MCF 10A (cell line): ENCODE data around the gene PXYLP1. TPM values are rescaled to one million over a fixed set of nuclear protein-coding genes. Genes with fewer than 3 reads are reported as not detected.

Source experiments
- BruUV-seq: library from RNA; stranded (reverse); fragments of 400-500 nt; replicated peaks from 2 replicates; lab custom pipeline; 2021; lab: Mats Ljungman, UMichigan
- CTCF ChIA-PET: fragments of 300-600 bp; sonication (Branson Sonifier 250); formaldehyde crosslinking; extraction: SDS; loops from one replicate; lab custom pipeline; 2021; ENCODE audit warnings: antibody characterized with exemption, inconsistent platforms; lab: Yijun Ruan, JAX
- POLR2A ChIA-PET: fragments of 300-600, 350-650 bp; sonication (Branson Sonifier 250); formaldehyde crosslinking; extraction: SDS; loops from one replicate; lab custom pipeline; 2020; ENCODE audit warnings: antibody characterized with exemption, inconsistent platforms; lab: Yijun Ruan, JAX
- DNase-seq: peaks from one replicate; pipeline ENCODE4 v3.0.0-alpha.2; 2018; ENCODE audit not compliant: unreplicated experiment
- H3K27ac Mint-ChIP-seq: one replicate; pipeline ENCODE4 v1.8.0; 2022; ENCODE audit warnings: mild to moderate bottlenecking, low read depth, mixed read lengths; ENCODE audit not compliant: unreplicated experiment
- H3K27me3 Mint-ChIP-seq: one replicate; pipeline ENCODE4 v1.8.0; 2022; ENCODE audit warnings: mixed read lengths; ENCODE audit not compliant: insufficient read depth, unreplicated experiment
- H3K36me3 Mint-ChIP-seq: one replicate; pipeline ENCODE4 v1.8.0; 2022; ENCODE audit warnings: mild to moderate bottlenecking, moderate library complexity, mixed read lengths; ENCODE audit not compliant: insufficient read depth, unreplicated experiment
- H3K4me1 Mint-ChIP-seq: one replicate; pipeline ENCODE4 v1.8.0; 2022; ENCODE audit warnings: mixed read lengths; ENCODE audit not compliant: insufficient read depth, unreplicated experiment
- H3K4me3 Mint-ChIP-seq: one replicate; pipeline ENCODE4 v1.8.0; 2022; ENCODE audit warnings: mild to moderate bottlenecking, moderate library complexity, mixed read lengths; ENCODE audit not compliant: unreplicated experiment
- H3K9me3 Mint-ChIP-seq: one replicate; pipeline ENCODE4 v1.8.0; 2022; ENCODE audit warnings: mixed read lengths; ENCODE audit not compliant: unreplicated experiment
- intact Hi-C: fragments of 100-400 bp; cut with micrococcal nuclease; formaldehyde crosslinking; loops from 2 replicates; pipeline ENCODE4 v1.14.1; 2022
- total RNA-seq: library from RNA; stranded (reverse); gene quantifications from 2 replicates; pipeline ENCODE4 v1.2.3, GENCODE V29; 2022
- TF ChIP-seq, protein P1 (sequence below): fragments of 200-600 bp; IDR thresholded peaks from one replicate; pipeline ENCODE4 v1.8.0; 2022; ENCODE audit warnings: antibody characterized with exemption, mild to moderate bottlenecking; ENCODE audit not compliant: unreplicated experiment

PXYLP1 gene
- total RNA-seq, 1 experiment from 2014 or later = 2.1 TPM

- H3K27ac Mint-ChIP-seq = peak overlapping the region; percentile 71
- no peak overlapping the region for H3K4me3 Mint-ChIP-seq
- peaks cover 7% of the 10 kb centered on the region for H3K4me1 Mint-ChIP-seq
- H3K9me3 Mint-ChIP-seq = no peaks in the 10 kb centered on the region
- TF ChIP-seq, protein P1, sequence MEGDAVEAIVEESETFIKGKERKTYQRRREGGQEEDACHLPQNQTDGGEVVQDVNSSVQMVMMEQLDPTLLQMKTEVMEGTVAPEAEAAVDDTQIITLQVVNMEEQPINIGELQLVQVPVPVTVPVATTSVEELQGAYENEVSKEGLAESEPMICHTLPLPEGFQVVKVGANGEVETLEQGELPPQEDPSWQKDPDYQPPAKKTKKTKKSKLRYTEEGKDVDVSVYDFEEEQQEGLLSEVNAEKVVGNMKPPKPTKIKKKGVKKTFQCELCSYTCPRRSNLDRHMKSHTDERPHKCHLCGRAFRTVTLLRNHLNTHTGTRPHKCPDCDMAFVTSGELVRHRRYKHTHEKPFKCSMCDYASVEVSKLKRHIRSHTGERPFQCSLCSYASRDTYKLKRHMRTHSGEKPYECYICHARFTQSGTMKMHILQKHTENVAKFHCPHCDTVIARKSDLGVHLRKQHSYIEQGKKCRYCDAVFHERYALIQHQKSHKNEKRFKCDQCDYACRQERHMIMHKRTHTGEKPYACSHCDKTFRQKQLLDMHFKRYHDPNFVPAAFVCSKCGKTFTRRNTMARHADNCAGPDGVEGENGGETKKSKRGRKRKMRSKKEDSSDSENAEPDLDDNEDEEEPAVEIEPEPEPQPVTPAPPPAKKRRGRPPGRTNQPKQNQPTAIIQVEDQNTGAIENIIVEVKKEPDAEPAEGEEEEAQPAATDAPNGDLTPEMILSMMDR = peak; percentile 43
- ChIA-PET CTCF (interaction anchor here (0.5 to 16.8 kb wide), 31 partner anchors 14 to 1885 kb away, joined by 3 to 392 read pairs (median 4); partner anchors contain the start of gene PXYLP1), POLR2A (interaction anchor here (0.6 to 2.5 kb wide), 6 partner anchors 14 to 1789 kb away, joined by 3 to 16 read pairs (median 3); partner anchors contain the start of gene PXYLP1)
- peak; percentile 86 for DNase-seq
- intact Hi-C loops = no loop called here
- no TSS peak for BruUV-seq
- no peaks in the 10 kb centered on the region for H3K36me3 Mint-ChIP-seq
- H3K27me3 Mint-ChIP-seq = no peaks in the 10 kb centered on the region
Measured at GRCh38 chr3:141308588-141309218, 77.1 kb downstream of the PXYLP1 start.

- no peaks in the 10 kb centered on the region for H3K9me3 Mint-ChIP-seq
- intact Hi-C loops = loop anchor here (1.0 to 2.0 kb wide), 3 partner anchors 50 to 250 kb away; no protein-coding TSS in a partner anchor
- TF ChIP-seq, protein P1 = no peak
- ChIA-PET POLR2A (interaction anchor here (0.6 to 1.8 kb wide), 27 partner anchors 8 to 993 kb away, joined by 3 to 26 read pairs (median 4); partner anchors contain the start of genes PXYLP1 and ZBTB38), CTCF (interaction anchor here (0.7 to 16.8 kb wide), 15 partner anchors 12 to 250 kb away, joined by 3 to 392 read pairs (median 4); partner anchors contain the start of gene PXYLP1)
- H3K27ac Mint-ChIP-seq = peak overlapping the region; percentile 85
- no peaks in the 10 kb centered on the region for H3K27me3 Mint-ChIP-seq
- TSS peak; percentile 89 for BruUV-seq
- H3K36me3 Mint-ChIP-seq = no peaks in the 10 kb centered on the region
- DNase-seq = no peak
- H3K4me3 Mint-ChIP-seq = peak overlapping the region; percentile 86
- H3K4me1 Mint-ChIP-seq = peaks cover 7% of the 10 kb centered on the region
Measured at GRCh38 chr3:141311170-141311495, 79.5 kb downstream of the PXYLP1 start.

DNA sequence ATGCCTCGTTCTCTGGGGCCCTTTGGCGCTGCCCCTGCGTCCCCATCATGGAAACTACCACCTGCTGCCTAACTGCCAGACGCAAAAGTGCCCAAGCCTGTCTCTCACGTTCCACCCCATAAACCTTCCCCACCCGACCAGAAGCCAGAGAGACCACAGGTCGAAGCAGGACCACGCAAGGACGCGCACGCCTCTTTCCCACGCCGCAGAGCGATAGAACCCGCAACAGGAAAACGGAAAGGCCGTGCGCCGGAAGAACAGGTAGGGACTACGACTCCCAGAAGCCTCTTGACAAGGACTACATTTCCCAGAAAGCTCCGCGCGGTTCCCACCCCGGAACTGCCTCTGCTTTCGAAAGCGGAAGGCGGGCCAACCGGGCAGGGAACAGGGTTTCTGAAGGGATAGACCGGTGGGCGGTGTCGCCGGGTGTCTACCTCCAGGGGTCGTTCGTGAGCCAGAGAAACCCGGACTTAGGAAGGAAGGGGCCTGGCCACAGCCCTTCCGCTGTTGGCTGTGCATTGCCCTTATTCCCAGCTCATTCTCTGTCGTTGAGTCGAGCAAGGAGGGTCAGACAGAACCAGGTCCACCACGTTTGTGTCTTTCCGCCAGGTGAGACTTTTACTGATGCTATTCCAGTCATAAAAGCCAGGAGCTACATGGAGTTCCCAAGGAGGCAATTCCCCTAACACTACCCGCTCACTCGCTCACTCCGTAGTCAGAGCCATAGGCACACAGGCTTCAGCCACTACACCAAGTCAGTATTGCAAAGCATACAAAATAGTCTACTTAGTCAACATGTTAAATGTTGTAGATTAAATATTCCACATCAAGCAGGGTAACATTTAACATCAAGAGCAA lies 80.1 kb downstream of the PXYLP1 start:
- BruUV-seq = TSS peak; percentile 93
- peak overlapping the region; percentile 86 for H3K4me3 Mint-ChIP-seq
- H3K27me3 Mint-ChIP-seq = no peaks in the 10 kb centered on the region
- H3K4me1 Mint-ChIP-seq = peaks cover 7% of the 10 kb centered on the region
- intact Hi-C loops = loop anchor here (1.0 to 2.0 kb wide), 3 partner anchors 49 to 250 kb away; no protein-coding TSS in a partner anchor
- TF ChIP-seq, protein P1 = peak; percentile 61
- ChIA-PET POLR2A (interaction anchor here (0.6 to 1.8 kb wide), 33 partner anchors 9 to 992 kb away, joined by 3 to 26 read pairs (median 4); partner anchors contain the start of genes PXYLP1 and ZBTB38), CTCF (interaction anchor here (0.6 to 16.8 kb wide), 25 partner anchors 9 to 355 kb away, joined by 3 to 392 read pairs (median 4); partner anchors contain the start of gene PXYLP1)
- H3K27ac Mint-ChIP-seq = peak overlapping the region; percentile 85
- no peaks in the 10 kb centered on the region for H3K36me3 Mint-ChIP-seq
- H3K9me3 Mint-ChIP-seq = no peaks in the 10 kb centered on the region
- DNase-seq = peak; percentile 98
